Muscle of leg (tissue), 11 donors: ENCODE results near the gene PMCH. TPM values are rescaled to one million over a fixed set of nuclear protein-coding genes. Genes with fewer than 3 reads are reported as not detected.
"Not testable (repeated sequence)": the region's sequence is repeated elsewhere in the genome, so short reads cannot be mapped to it uniquely, and the experiment has no call there.

Source experiments
- DNase-seq: peaks from one replicate; pipeline ENCODE4 v3.0.0; 2013
- H3K27ac ChIP-seq: one replicate; pipeline ENCODE4 v1.5.1; 2013; ENCODE audit warnings: mild to moderate bottlenecking, low read length, control low read depth
- H3K27me3 ChIP-seq: one replicate; pipeline ENCODE4 v1.6.1; 2013; ENCODE audit warnings: low read length; ENCODE audit not compliant: control insufficient read depth, insufficient read depth
- H3K36me3 ChIP-seq: one replicate; pipeline ENCODE4 v1.6.1; 2013; ENCODE audit warnings: low read length; ENCODE audit not compliant: control insufficient read depth, insufficient read depth
- H3K4me1 ChIP-seq: one replicate; pipeline ENCODE4 v1.6.1; 2013; ENCODE audit warnings: low read length; ENCODE audit not compliant: control insufficient read depth, insufficient read depth
- H3K4me3 ChIP-seq: one replicate; pipeline ENCODE4 v1.5.1; 2013; ENCODE audit warnings: low read length, control low read depth
- H3K9me3 ChIP-seq: replicated peaks from 2 replicates; pipeline ENCODE4 v1.6.1; 2013; ENCODE audit warnings: low read depth, low read length; ENCODE audit not compliant: control insufficient read depth
- whole genome bisulfite sequencing: methylation state at CpG from one replicate; pipeline ENCODE4 v1.1.5; 2013; ENCODE audit warnings: missing lambda C conversion rate; ENCODE audit not compliant: insufficient coverage; 5-methylcytosine and 5-hydroxymethylcytosine counted together
- polyA plus RNA-seq, 8 donors: library from polyadenylated mRNA; unstranded; fragments of 120-200 nt; gene quantifications; one replicate each; pipeline versions ENCODE4 v1.2.1 to v1.2.3, GENCODE V29; 2013; ENCODE audit warnings: inconsistent platforms in 1 of 8, low replicate concordance in 1 of 8; ENCODE audit not compliant: insufficient read length in 8 of 8, insufficient read depth in 1 of 8
- total RNA-seq: library from RNA; stranded (reverse); fragments of 120-200 nt; gene quantifications from one replicate; pipeline ENCODE4 v1.2.4, GENCODE V29; 2013

PMCH gene
- total and polyA plus RNA-seq, 9 donors = 0.24 to 0.48 (median 0.36) TPM; not detected in 3

DNA sequence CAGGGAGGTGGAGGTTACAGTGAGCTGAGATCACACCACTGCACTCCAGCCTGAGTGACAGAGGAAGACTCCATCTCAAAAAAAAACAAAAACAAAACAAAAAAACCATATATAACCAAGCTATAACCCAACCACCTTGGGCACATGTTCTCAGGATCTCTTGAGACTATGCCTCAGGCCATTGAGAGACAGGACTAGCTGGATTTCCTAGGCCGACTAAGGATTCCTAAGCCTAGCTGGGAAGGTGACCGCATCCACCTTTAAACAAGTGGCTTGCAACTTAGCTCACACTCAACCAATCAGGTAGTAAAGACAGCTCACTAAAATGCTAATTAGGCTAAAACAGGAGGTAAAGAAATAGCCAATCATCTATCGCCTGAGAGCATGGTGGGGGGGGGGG, 42.4 kb downstream of the PMCH start:
- not testable (repeated sequence) for H3K4me3 ChIP-seq, H3K27ac ChIP-seq, H3K36me3 ChIP-seq, H3K27me3 ChIP-seq, DNase-seq, H3K4me1 ChIP-seq, H3K9me3 ChIP-seq
- no CpG with 5 or more reads among the region's 3 CpGs for WGBS

GRCh38 chr12:102147062-102147587, 50.5 kb downstream of the PMCH start:
- H3K4me3 ChIP-seq, H3K9me3 ChIP-seq, H3K4me1 ChIP-seq, DNase-seq, H3K27me3 ChIP-seq, H3K27ac ChIP-seq, H3K36me3 ChIP-seq: not testable (repeated sequence)
- no CpG with 5 or more reads among the region's 4 CpGs for WGBS

Other genes with a start within 250 kb of the PMCH start
- 41.9 TPM for gene WASHC3, start 135.8 kb downstream of the PMCH start, total RNA-seq
- 10 to 100 TPM; 26.8 to 44.5 (median 36.0) TPM for gene WASHC3, start 135.8 kb downstream of the PMCH start, polyA plus RNA-seq
- 24.4 TPM for gene NUP37, start 77.7 kb downstream of the PMCH start, total RNA-seq
- gene NUP37, start 77.7 kb downstream of the PMCH start, polyA plus RNA-seq = 10 to 100 TPM; 16.3 to 22.1 (median 18.9) TPM
- 6.8 TPM for gene PARPBP, start 77.7 kb downstream of the PMCH start, total RNA-seq
- 1 to 10 TPM; 5.5 to 9.8 (median 7.2) TPM for gene PARPBP, start 77.7 kb downstream of the PMCH start, polyA plus RNA-seq